ENCODE measurements around the gene RANBP3.

RANBP3 gene

GRCh38 chr19:5950741-5951140 lies 27.2 kb downstream of the RANBP3 start:
- no peak for DNase-seq (ENCODE audit: low spot score)

GRCh38 chr19:5949792-5950305 lies 28.1 kb downstream of the RANBP3 start:
- no peak for DNase-seq (ENCODE audit: low spot score)

- no peak for DNase-seq (ENCODE audit: low spot score)
Observed at GRCh38 chr19:5948752-5949564, 29.0 kb downstream of the RANBP3 start.

GRCh38 chr19:5947435-5947834 lies 30.5 kb downstream of the RANBP3 start:
- no peak for DNase-seq (ENCODE audit: low spot score)

- no peak for DNase-seq (ENCODE audit: low spot score)
Observed at GRCh38 chr19:5943623-5944022, 34.3 kb downstream of the RANBP3 start.

- no peak for DNase-seq (ENCODE audit: low spot score)
Observed at GRCh38 chr19:5943045-5943444, 34.9 kb downstream of the RANBP3 start.

- no peak for DNase-seq (ENCODE audit: low spot score)
Observed at GRCh38 chr19:5941673-5942072, 36.3 kb downstream of the RANBP3 start.

- no peak for DNase-seq (ENCODE audit: low spot score)
Observed at GRCh38 chr19:5940260-5941208, 37.4 kb downstream of the RANBP3 start.

- no peak for DNase-seq (ENCODE audit: low spot score)
Observed at GRCh38 chr19:5937550-5937949, 40.4 kb downstream of the RANBP3 start.

GRCh38 chr19:5936292-5936592 lies 41.7 kb downstream of the RANBP3 start:
- no peak for DNase-seq (ENCODE audit: low spot score)

GRCh38 chr19:5935473-5936291 lies 42.3 kb downstream of the RANBP3 start:
- DNase-seq (ENCODE audit: low spot score) = no peak

GRCh38 chr19:5934774-5935472 lies 43.0 kb downstream of the RANBP3 start:
- DNase-seq (ENCODE audit: low spot score) = no peak

- no peak for DNase-seq (ENCODE audit: low spot score)
Observed at GRCh38 chr19:5934069-5934401, 43.9 kb downstream of the RANBP3 start.

GRCh38 chr19:5933391-5934068 lies 44.4 kb downstream of the RANBP3 start:
- DNase-seq (ENCODE audit: low spot score) = no peak

GRCh38 chr19:5932609-5933262 lies 45.2 kb downstream of the RANBP3 start:
- DNase-seq (ENCODE audit: low spot score) = no peak

GRCh38 chr19:5932146-5932545 lies 45.8 kb downstream of the RANBP3 start:
- DNase-seq (ENCODE audit: low spot score) = no peak

- DNase-seq (ENCODE audit: low spot score) = no peak
Observed at GRCh38 chr19:5931251-5931650, 46.7 kb downstream of the RANBP3 start.

GRCh38 chr19:5929625-5930024 lies 48.3 kb downstream of the RANBP3 start:
- no peak for DNase-seq (ENCODE audit: low spot score)

GRCh38 chr19:5929179-5929578 lies 48.8 kb downstream of the RANBP3 start:
- DNase-seq (ENCODE audit: low spot score) = peak; percentile 70

GRCh38 chr19:5927441-5927821 lies 50.5 kb downstream of the RANBP3 start:
- DNase-seq (ENCODE audit: low spot score) = no peak

All from D341Med (cell line).